ENCODE results near the gene SPAG9.
A peak's percentile ranks its signal among the peaks of the same experiment; 100 is the strongest.

Gene SPAG9

DNA sequence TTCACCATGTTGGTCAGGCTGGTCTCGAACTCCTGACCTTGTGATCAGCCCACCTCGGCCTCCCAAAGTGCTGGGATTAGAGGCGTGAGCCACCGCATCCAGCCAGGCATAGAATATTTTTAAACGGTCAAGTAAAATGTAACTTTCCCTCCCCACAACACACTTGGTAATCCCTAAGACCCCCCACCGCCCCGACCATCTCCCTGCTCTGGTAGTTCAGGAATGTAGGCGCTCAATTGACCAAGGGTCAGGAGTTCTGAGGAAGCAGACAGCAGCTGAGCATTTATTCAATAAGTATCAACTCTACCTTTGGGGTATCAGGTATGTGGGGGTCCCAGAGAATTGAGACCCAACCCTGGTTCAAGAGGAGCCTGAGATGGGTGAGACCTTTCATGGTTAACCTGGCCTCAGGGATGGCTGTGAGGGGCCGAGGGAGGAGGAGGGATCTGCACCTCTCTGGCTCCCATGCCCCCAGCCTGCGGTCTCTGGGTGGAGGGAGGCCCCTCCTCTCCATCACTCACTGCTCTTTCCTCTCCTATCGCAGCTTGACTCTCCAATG lies 206.1 kb downstream of the SPAG9 start:
- Histone ChIP-seq H3K4me3 (ENCODE audit: low read depth in 1 of 2, low read length in 2 of 2) (no peak overlapping the region), H3K27ac (ENCODE audit: low read depth, low read length) (peak overlapping the region; percentile 39), H3K9me3 (ENCODE audit: control insufficient read depth in 1 of 2, low read length in 2 of 2) (no peaks in the 10 kb centered on the region), H3K4me1 (ENCODE audit: control insufficient read depth in 1 of 2, insufficient read depth in 2 of 2, low read length in 2 of 2) (peaks cover 38 to 55% of the 10 kb centered on the region in 2 donors), H3K27me3 (ENCODE audit: control insufficient read depth in 1 of 2, insufficient read depth in 2 of 2, low read length in 2 of 2) (no peaks in the 10 kb centered on the region), H3K36me3 (ENCODE audit: control insufficient read depth in 1 of 2, insufficient read depth in 2 of 2, low read length in 2 of 2) (no peaks in the 10 kb centered on the region), H3K9ac (ENCODE audit: low read depth in 1 of 2, low read length in 2 of 2) (peak overlapping the region in 1 of 2 donors; percentile 21)

DNA sequence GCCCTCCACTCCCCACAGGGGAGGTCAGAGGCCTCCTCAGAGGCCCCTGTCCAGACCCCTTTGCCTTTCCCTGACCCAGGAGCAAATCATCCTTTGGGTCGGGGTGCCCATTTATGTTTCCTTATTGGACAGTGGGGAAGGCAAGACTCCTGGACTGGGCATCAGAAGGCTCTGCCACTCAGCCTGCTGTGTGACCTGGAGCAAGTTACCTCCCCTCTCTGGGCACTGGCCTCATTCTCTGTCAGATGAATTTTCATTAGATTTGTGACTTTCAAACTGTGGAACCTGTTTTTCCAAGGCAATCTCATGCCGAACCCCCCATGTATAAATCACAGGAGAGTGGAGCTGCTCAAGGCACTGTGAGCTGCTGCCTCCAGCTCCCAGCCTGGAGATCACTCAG lies 207.5 kb downstream of the SPAG9 start:
- Histone ChIP-seq H3K9me3 (ENCODE audit: control insufficient read depth in 1 of 2, low read length in 2 of 2) (no peaks in the 10 kb centered on the region), H3K4me3 (ENCODE audit: low read depth in 1 of 2, low read length in 2 of 2) (no peak overlapping the region), H3K27ac (ENCODE audit: low read depth, low read length) (no peak overlapping the region), H3K4me1 (ENCODE audit: control insufficient read depth in 1 of 2, insufficient read depth in 2 of 2, low read length in 2 of 2) (peaks cover 32 to 47% of the 10 kb centered on the region in 2 donors), H3K36me3 (ENCODE audit: control insufficient read depth in 1 of 2, insufficient read depth in 2 of 2, low read length in 2 of 2) (no peaks in the 10 kb centered on the region), H3K27me3 (ENCODE audit: control insufficient read depth in 1 of 2, insufficient read depth in 2 of 2, low read length in 2 of 2) (no peaks in the 10 kb centered on the region), H3K9ac (ENCODE audit: low read depth in 1 of 2, low read length in 2 of 2) (no peak overlapping the region)

Data from duodenal mucosa (tissue), 2 donors.